Measurements from ENCODE around the gene KDM2A.

KDM2A gene

GRCh38 chr11:67251841-67252240, 132.8 kb downstream of the KDM2A start:
- peaks cover 4% of the 10 kb centered on the region; the same call in 1 of the 2 replicates for H3F3A ChIP-seq (ENCODE audit: low read depth)
- peaks cover 28% of the 10 kb centered on the region for H4K20me1 ChIP-seq (ENCODE audit: insufficient read depth, low read length, poor library complexity, severe bottlenecking)
- no peak for TF ChIP-seq EZH2phosphoT487 (IDR thresholded peaks at IDR 0.05; ENCODE audit: borderline replicate concordance)
- no peak for TF ChIP-seq CTCF (conservative IDR thresholded peaks at IDR 0.05; ENCODE audit: low read length)
- no peak overlapping the region for H3K4me3 ChIP-seq (ENCODE audit: low read length, poor library complexity, severe bottlenecking)
- peaks cover 98% of the 10 kb centered on the region for H3K36me3 ChIP-seq (ENCODE audit: insufficient read depth, low read length)
- no peaks in the 10 kb centered on the region for H3K9me3 ChIP-seq (ENCODE audit: insufficient read depth, low read depth, low read length)
- H3K4me1 ChIP-seq (ENCODE audit: insufficient read depth, low read length, poor library complexity, severe bottlenecking): peaks cover 11% of the 10 kb centered on the region
- H3K9me2 ChIP-seq (replicated peaks; ENCODE audit: low read depth, low read length): no peaks in the 10 kb centered on the region
- no peak overlapping the region for H2AFZ ChIP-seq (ENCODE audit: low read length)
- H3K79me2 ChIP-seq (ENCODE audit: insufficient read depth, low read length): peaks cover 23% of the 10 kb centered on the region
- no peak overlapping the region for H3K9ac ChIP-seq (ENCODE audit: low read depth, low read length, poor library complexity, severe bottlenecking)
- H3K4me2 ChIP-seq (ENCODE audit: low read depth, low read length, poor library complexity, severe bottlenecking): no peak overlapping the region
- no peaks in the 10 kb centered on the region for H3K27me3 ChIP-seq (ENCODE audit: insufficient read depth, low read length, poor library complexity, severe bottlenecking)

GRCh38 chr11:67252831-67253239, 133.8 kb downstream of the KDM2A start:
- Histone ChIP-seq H3K9ac (ENCODE audit: low read depth, low read length, poor library complexity, severe bottlenecking) (no peak overlapping the region), H3K4me1 (ENCODE audit: insufficient read depth, low read length, poor library complexity, severe bottlenecking) (peaks cover 11% of the 10 kb centered on the region), H3K9me2 (replicated peaks; ENCODE audit: low read depth, low read length) (no peaks in the 10 kb centered on the region), H3K27me3 (ENCODE audit: insufficient read depth, low read length, poor library complexity, severe bottlenecking) (no peaks in the 10 kb centered on the region), H3K4me2 (ENCODE audit: low read depth, low read length, poor library complexity, severe bottlenecking) (no peak overlapping the region), H3K79me2 (ENCODE audit: insufficient read depth, low read length) (peaks cover 20% of the 10 kb centered on the region), H3K4me3 (ENCODE audit: low read length, poor library complexity, severe bottlenecking) (no peak overlapping the region), H3K36me3 (ENCODE audit: insufficient read depth, low read length) (peaks cover 95% of the 10 kb centered on the region), H3F3A (ENCODE audit: low read depth) (peaks cover 11% of the 10 kb centered on the region; the same call in 1 of the 2 replicates), H4K20me1 (ENCODE audit: insufficient read depth, low read length, poor library complexity, severe bottlenecking) (peaks cover 23% of the 10 kb centered on the region), H3K9me3 (ENCODE audit: insufficient read depth, low read depth, low read length) (no peaks in the 10 kb centered on the region), H2AFZ (ENCODE audit: low read length) (no peak overlapping the region)
- peak; percentile 67 for TF ChIP-seq CTCF (conservative IDR thresholded peaks at IDR 0.05; ENCODE audit: low read length)
- no peak for TF ChIP-seq EZH2phosphoT487 (IDR thresholded peaks at IDR 0.05; ENCODE audit: borderline replicate concordance)

GRCh38 chr11:67253872-67254624, 135.0 kb downstream of the KDM2A start:
- no peak overlapping the region for H2AFZ ChIP-seq (ENCODE audit: low read length)
- H3K9ac ChIP-seq (ENCODE audit: low read depth, low read length, poor library complexity, severe bottlenecking): no peak overlapping the region
- H4K20me1 ChIP-seq (ENCODE audit: insufficient read depth, low read length, poor library complexity, severe bottlenecking): peaks cover 16% of the 10 kb centered on the region
- peaks cover 14% of the 10 kb centered on the region; the same call in 1 of the 2 replicates for H3F3A ChIP-seq (ENCODE audit: low read depth)
- no peak overlapping the region for H3K4me2 ChIP-seq (ENCODE audit: low read depth, low read length, poor library complexity, severe bottlenecking)
- peaks cover 82% of the 10 kb centered on the region; the same call in 1 of the 2 replicates for H3K36me3 ChIP-seq (ENCODE audit: insufficient read depth, low read length)
- no peaks in the 10 kb centered on the region for H3K27me3 ChIP-seq (ENCODE audit: insufficient read depth, low read length, poor library complexity, severe bottlenecking)
- no peak overlapping the region for H3K4me3 ChIP-seq (ENCODE audit: low read length, poor library complexity, severe bottlenecking)
- no peak for TF ChIP-seq EZH2phosphoT487 (IDR thresholded peaks at IDR 0.05; ENCODE audit: borderline replicate concordance)
- TF ChIP-seq CTCF (conservative IDR thresholded peaks at IDR 0.05; ENCODE audit: low read length): no peak
- H3K79me2 ChIP-seq (ENCODE audit: insufficient read depth, low read length): peaks cover 10% of the 10 kb centered on the region; the same call in 1 of the 2 replicates
- no peaks in the 10 kb centered on the region for H3K9me3 ChIP-seq (ENCODE audit: insufficient read depth, low read depth, low read length)
- H3K4me1 ChIP-seq (ENCODE audit: insufficient read depth, low read length, poor library complexity, severe bottlenecking): peaks cover 11% of the 10 kb centered on the region
- no peaks in the 10 kb centered on the region for H3K9me2 ChIP-seq (replicated peaks; ENCODE audit: low read depth, low read length)
